MG63 (cell line): ENCODE results near the gene AGRN. TPM values are rescaled to one million over a fixed set of nuclear protein-coding genes. Genes with fewer than 3 reads are reported as not detected.
"Not testable (repeated sequence)": the region's sequence is repeated elsewhere in the genome, so short reads cannot be mapped to it uniquely, and the experiment has no call there.

ENCODE experiments used
- DNase-seq: peaks from one replicate; pipeline ENCODE4 v3.0.0-alpha.2; 2020
- H3K27me3 ChIP-seq: fragments of 250-450 bp; sonication (Bioruptor Pico); 2 replicates; pipeline ENCODE4 v1.5.1; 2020; ENCODE audit warnings: mild to moderate bottlenecking, moderate library complexity
- H3K36me3 ChIP-seq: fragments of 250-450 bp; sonication (Bioruptor Pico); 2 replicates; pipeline ENCODE4 v1.5.1; 2020; ENCODE audit warnings: mild to moderate bottlenecking, moderate library complexity
- H3K4me3 ChIP-seq: fragments of 250-450 bp; sonication (Bioruptor Pico); 2 replicates; pipeline ENCODE4 v1.5.1; 2020; ENCODE audit warnings: mild to moderate bottlenecking, moderate library complexity
- H3K9me3 ChIP-seq: fragments of 250-450 bp; sonication (Bioruptor Pico); 2 replicates; pipeline ENCODE4 v1.5.1; 2020; ENCODE audit warnings: mild to moderate bottlenecking, moderate library complexity
- total RNA-seq: library from RNA; depleted of rRNA; stranded (reverse); fragments of >200 nt; shearing (Covaris generic); gene quantifications from 2 replicates; pipeline ENCODE4 v1.2.3, GENCODE V29; 2014; ENCODE audit warnings: low replicate concordance; rRNA removed

The AGRN gene
- 38.0 and 70.2 TPM in 2 replicates for total RNA-seq

DNA sequence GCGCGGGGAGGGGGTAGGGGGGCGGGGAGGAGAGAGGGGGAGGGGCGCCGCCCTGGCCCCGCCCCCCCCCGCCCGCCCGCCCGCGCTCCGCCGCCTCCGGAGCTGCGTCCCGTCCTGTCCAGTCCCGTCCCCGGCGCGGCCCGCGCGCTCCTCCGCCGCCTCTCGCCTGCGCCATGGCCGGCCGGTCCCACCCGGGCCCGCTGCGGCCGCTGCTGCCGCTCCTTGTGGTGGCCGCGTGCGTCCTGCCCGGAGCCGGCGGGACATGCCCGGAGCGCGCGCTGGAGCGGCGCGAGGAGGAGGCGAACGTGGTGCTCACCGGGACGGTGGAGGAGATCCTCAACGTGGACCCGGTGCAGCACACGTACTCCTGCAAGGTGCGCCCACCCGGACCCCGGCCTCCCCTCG lies at the start of gene AGRN:
Gene AGRN (plus strand): TSS at position 121 of the 405 bp plus-strand sequence. CDS start 53 bp downstream, at position 174.
- H3K4me3 ChIP-seq: peak within 1 kb of the TSS; percentile 56
- DNase-seq: peak; percentile 39
- H3K9me3 ChIP-seq: no peaks in the 10 kb centered on the region
- H3K36me3 ChIP-seq: peaks cover 11% of the 10 kb centered on the region
- H3K27me3 ChIP-seq: no peaks in the 10 kb centered on the region

DNA sequence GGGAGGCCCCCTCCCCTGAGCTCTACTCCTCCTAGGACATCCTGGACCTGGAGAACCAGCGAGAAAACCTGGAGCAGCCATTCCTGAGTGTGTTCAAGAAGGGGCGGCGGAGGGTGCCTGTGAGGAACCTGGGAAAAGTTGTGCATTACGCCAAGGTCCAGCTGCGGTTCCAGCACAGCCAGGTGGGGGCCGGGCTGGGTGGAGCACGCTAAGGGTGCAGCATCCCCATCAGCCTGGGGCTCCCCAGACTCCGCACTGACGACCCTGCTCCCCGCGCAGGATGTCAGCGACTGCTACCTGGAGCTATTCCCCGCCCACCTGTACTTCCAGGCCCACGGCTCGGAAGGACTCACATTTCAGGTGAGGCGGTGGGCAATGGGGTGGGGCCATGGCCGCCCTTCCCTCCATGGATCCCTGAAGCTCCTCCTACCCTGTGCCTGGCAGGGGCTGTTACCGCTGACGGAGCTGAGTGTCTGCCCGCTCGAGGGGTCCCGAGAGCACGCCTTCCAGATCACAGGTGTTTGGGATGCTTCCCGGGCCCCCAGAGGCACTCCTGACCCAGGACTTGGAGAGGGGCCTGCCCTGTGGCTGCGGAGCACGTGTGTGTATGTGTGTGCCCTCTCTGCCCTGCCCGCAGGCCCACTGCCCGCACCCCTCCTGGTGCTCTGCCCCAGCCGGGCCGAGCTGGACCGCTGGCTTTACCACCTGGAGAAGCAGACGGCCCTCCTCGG lies 49.5 kb upstream of the AGRN start:
- Histone ChIP-seq H3K9me3 (no peaks in the 10 kb centered on the region), H3K36me3 (no peaks in the 10 kb centered on the region; the same call in 1 of the 2 replicates), H3K4me3 (no peak overlapping the region), H3K27me3 (no peaks in the 10 kb centered on the region)
- DNase-seq: no peak

DNA sequence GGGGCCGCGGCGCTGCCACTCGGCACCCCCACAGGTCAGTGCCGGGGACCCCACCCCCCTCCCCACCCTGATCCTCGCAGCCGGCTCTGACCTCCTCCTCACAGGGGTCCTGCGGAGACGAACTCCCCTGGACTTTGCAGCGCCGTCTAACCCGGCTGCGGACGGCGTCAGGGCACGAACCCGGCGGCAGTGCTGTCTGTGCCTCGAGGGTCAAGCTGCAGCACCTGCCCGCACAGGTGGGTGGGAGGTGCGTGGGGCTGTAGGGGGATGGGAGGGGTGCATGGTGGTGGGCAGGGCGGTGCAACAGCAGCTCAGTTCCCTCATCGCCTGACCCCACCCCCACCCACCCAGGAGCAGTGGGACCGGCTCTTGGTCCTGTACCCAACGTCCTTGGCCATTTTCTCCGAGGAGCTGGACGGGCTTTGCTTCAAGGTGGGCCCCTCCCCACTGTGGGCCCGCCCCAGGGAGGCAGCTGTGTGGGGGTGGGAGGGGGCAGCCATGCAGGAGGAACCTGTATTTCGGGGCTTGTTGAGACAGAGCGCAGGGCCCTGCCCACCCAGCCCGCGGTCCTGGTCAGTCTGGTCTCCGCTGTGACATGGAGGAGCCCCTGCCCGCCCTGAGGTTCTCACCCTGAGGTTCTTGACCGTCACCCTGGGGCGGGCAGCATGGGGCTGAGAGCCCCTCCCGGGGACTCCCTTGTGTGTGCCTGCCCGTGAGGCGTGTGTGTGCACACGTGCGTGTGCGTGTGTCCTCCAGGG lies 48.8 kb upstream of the AGRN start:
- H3K27me3 ChIP-seq: no peaks in the 10 kb centered on the region
- H3K4me3 ChIP-seq: no peak overlapping the region
- no peaks in the 10 kb centered on the region for H3K36me3 ChIP-seq
- no peak for DNase-seq
- no peaks in the 10 kb centered on the region for H3K9me3 ChIP-seq

DNA sequence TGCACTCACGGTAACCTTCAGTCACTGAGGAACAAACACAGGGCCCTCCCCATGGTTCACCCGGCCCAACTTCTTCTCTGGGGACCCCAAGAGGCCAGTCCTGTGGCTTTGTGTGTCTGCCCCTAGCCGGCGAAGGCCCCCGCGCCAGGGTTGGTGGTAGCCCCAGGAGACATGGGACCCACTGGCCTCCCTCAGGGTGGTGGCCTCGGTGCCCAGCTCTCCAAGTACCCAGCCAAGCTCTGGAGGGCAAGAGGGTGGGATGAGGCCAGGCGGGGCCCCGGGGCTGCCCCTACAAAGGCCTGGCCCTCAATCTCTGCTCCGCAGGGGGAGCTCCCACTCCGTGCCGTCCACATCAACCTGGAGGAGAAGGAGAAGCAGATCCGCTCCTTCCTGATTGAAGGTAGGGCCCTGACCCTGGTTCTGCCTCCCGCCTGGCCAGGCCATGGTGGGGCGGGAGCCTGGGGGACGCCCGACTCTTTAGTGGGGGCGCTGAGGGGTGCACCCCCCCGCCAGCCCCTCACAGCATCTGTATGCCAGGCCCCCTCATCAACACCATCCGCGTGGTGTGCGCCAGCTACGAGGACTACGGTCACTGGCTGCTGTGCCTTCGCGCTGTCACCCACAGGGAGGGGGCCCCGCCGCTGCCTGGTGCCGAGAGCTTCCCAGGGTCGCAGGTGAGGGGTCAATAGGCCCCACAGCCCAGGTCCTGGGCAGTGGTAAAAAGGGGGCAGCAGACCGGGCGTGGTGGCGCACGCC lies 48.0 kb upstream of the AGRN start:
- H3K9me3 ChIP-seq: no peaks in the 10 kb centered on the region
- DNase-seq: no peak
- H3K36me3 ChIP-seq: no peaks in the 10 kb centered on the region
- no peak overlapping the region for H3K4me3 ChIP-seq
- H3K27me3 ChIP-seq: no peaks in the 10 kb centered on the region

DNA sequence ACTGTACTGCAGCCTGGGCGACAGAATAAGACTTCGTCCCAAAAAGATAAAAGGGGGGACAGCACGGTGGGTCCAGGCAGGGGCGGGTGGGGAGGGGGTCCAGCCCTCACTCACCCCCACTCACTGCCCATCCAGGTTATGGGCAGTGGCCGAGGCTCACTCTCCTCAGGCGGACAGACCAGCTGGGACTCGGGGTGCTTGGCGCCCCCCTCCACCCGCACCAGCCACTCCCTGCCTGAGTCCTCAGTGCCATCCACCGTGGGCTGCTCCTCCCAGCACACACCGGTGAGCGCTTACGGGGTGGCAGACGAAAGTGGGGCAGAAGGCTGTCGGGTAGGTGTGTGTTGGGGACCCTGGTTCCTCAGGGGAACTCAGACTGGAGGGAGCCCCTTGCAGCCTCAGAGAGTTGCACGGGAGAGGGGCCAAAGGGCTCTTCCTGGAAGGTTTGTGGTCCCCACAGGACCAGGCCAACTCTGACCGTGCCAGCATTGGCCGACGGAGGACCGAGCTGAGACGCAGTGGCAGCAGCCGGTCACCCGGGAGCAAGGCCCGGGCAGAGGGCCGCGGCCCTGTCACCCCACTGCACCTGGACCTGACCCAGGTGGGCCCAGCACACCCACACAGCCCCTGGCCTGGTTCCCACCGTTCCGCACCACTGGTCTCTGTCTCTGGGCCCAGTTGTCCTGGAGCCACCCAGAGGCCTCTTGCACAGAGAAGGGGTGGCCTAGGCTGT lies 47.0 kb upstream of the AGRN start:
- DNase-seq: no peak

DNA sequence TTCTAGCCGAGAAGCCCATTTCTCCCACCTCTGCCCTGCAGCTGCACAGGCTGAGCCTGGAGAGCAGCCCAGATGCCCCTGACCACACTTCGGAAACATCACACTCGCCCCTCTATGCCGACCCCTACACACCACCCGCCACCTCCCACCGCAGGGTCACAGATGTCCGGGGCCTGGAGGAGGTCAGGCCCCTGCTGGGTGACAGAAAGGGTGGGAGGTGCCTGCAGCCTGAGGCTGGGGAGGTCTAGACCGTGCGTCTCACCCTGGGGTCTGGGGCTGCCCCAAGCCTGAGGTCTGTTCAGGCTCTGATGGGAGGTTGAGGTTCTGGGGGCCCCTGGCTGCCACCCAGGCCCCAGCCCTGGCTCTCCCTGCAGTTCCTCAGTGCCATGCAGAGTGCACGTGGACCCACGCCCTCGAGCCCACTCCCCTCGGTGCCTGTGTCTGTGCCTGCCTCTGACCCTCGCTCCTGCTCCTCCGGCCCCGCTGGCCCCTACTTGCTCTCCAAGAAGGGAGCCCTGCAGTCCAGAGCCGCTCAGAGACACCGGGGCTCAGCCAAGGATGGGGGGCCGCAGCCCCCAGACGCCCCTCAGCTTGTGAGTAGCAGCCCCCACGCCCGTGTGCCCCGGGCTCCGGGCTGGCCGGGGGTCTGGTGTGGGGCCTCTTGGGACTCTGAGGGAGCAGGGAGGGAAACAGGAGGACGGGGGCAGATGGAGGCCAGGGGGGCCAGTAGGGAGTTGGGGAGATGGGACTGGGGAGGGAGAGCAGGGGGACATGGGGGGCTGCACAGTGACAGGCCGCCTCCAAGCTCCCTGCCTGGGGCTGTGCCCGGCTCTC lies 46.2 kb upstream of the AGRN start:
- no peaks in the 10 kb centered on the region for H3K9me3 ChIP-seq
- H3K4me3 ChIP-seq: no peak overlapping the region
- H3K36me3 ChIP-seq: no peaks in the 10 kb centered on the region
- DNase-seq: no peak
- H3K27me3 ChIP-seq: no peaks in the 10 kb centered on the region

More for the DNA sequence above, 47.0 kb upstream of the AGRN start:
- no peak overlapping the region for H3K4me3 ChIP-seq
- H3K27me3 ChIP-seq: no peaks in the 10 kb centered on the region
- no peaks in the 10 kb centered on the region for H3K36me3 ChIP-seq
- no peaks in the 10 kb centered on the region for H3K9me3 ChIP-seq

DNA sequence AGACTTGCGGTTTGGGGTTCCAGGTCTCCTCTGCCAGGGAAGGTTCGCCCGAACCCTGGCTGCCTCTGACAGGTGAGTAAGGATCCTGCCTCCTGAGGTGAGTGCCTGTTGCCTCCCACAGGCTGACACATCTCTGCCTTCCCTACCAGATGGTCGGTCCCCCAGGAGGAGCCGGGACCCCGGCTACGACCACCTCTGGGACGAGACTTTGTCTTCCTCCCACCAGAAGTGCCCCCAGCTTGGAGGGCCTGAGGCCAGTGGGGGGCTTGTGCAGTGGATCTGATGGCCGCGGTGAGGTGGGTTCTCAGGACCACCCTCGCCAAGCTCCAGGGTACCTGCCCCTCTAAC lies 45.7 kb upstream of the AGRN start:
- Histone ChIP-seq H3K36me3 (no peaks in the 10 kb centered on the region), H3K9me3 (no peaks in the 10 kb centered on the region), H3K27me3 (no peaks in the 10 kb centered on the region), H3K4me3 (no peak overlapping the region)
- no peak for DNase-seq

DNA sequence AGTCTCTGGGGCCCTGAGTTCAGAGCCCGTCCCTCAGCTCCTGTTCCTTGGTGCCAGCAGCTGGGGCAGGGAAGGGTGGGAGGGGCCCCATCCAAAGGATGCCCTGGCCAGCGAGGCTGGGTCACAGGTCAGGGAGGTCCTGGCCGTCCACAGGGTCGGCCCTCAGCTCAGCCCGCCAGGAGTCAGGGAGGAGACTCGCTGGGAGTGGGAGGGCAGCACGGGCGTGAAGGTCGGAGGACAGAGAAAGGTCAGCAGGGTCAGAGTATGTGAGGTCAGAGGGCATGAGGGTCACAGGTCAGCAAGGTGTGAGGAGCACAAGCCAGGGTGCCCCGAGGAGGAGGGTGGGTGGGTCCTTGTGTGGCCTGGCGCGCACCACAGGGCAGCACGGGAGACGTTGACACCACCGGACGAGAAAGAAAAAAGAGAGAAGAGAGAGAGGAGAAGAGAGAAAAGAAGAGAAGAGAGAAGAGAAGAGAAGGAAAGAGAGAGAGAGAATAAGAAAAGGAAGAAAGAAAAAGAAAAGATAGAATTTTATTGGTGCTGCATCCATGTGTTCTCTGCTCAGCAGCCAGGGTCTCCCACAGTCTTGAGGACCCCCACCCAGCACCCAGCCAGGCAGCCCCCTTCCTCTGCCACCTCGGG lies 45.1 kb upstream of the AGRN start:
- H3K9me3 ChIP-seq: no peaks in the 10 kb centered on the region
- H3K27me3 ChIP-seq: no peaks in the 10 kb centered on the region
- H3K36me3 ChIP-seq: no peaks in the 10 kb centered on the region
- no peak overlapping the region for H3K4me3 ChIP-seq
- no peak for DNase-seq

DNA sequence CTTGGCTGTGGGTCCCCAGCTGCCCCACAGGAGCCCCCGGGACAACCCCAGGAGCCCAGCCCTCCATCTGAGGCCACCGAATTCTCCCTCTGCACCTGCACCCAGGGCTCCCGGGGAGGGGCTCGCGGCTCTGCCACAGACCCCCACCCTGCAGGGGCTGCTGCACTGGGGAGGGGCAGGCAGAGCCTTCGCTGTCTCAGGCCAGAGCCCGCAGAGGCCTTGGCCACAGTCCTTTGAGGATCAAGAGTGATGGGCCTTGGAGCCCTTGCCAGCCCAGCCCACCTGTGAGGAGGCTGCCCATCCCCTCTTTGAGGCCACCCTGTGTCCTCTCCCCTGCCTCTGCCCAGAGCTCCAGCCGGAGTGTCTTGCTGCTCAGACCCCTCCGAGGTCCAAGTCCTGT lies 44.6 kb upstream of the AGRN start:
- DNase-seq: no peak
- Histone ChIP-seq H3K27me3 (no peaks in the 10 kb centered on the region), H3K9me3 (no peaks in the 10 kb centered on the region), H3K36me3 (no peaks in the 10 kb centered on the region), H3K4me3 (no peak overlapping the region; the same call in 1 of the 2 replicates)

DNA sequence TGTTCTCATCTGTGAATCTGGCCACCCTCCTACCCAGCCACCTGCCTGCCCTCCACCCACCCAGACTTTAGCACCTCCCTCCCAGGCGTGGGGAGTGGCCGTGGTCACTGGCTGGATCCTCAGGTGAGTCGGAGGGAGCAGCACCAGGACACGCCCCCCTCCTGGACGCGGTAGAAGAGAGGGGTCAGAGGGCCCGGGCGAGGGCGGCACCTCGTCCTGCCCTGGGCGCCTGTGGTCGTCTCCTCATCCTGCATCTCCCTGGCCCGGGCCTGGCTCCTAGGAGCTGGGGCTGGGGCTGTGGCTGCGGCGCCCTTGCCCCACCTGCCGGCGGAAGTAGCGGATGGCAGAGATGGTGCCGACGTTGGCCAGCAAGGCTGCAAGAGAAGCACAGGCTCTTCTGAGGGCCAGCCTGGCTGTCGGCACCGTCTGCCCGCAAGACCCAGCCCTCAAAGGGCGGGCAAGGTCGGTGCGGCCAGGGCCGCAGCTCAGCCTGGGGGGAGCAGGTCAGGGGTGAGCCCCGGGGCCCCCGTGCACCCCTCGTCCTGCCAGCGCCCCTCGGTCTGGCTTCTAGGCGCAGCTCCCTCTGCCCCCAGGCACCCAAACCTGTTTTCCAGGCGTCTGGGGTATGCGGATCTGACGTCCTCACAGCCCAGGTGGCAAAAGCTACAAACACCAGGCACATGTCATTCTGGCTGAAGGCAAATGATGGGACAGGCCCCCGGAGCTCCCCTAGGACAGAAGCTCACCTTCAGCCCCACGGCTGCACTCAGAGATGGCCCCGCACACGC lies 43.8 kb upstream of the AGRN start:
- peak overlapping the region; percentile 48 for H3K4me3 ChIP-seq

DNA sequence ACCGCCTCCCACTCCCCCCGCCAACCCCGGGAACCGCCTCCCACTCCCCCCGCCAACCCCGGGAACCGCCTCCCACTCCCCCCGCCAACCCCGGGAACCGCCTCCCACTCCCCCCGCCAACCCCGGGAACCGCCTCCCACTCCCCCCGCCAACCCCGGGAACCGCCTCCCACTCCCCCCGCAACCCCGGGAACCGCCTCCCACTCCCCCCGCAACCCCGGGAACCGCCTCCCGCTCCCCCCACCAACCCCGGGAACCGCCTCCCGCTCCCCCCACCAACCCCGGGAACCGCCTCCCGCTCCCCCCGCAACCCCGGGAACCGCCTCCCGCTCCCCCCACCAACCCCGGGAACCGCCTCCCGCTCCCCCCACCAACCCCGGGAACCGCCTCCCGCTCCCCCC lies 43.1 kb upstream of the AGRN start:
- H3K4me3 ChIP-seq, H3K9me3 ChIP-seq, H3K27me3 ChIP-seq, H3K36me3 ChIP-seq: not testable (repeated sequence)
- DNase-seq: peak; percentile 42

More for the DNA sequence above, 43.8 kb upstream of the AGRN start:
- Histone ChIP-seq H3K27me3 (no peaks in the 10 kb centered on the region), H3K9me3 (no peaks in the 10 kb centered on the region), H3K36me3 (no peaks in the 10 kb centered on the region)
- DNase-seq: peak; percentile 79

DNA sequence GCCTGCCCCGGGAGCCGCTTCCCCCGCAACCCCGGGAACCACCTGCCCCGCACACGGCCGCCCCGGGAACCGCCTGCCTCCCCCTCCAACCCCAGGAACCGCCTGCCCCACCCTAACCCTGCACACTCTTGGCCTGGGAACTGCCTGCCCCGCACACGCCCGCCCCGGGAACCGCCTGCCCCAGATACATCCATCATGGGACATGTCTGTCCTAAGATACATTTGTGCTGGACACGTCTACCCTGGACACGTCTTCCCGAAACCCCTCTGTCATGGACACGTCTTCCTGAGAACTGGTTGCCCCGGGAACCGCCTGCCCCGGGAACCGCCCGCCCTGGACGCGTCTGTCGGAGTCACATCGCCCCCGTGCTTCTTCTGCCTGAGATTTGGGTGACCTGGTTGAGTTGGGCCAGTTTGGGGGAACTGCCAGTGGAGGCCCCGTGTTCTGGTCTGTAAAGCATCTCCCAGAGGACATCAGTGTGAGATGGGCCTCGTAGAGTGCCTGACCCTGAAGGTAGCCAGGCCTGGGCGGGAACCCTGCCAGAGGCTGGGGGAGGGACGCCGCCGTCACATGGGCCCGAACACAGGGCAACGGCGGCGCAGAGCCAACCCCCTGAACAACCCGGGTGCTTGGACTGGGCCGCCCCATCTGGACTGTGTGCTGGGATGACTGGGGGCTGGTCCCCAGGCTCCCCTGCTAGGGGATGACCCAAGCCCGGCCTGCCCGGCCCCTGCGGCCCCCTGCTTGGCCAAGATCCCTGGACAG lies 41.7 kb upstream of the AGRN start:
- Histone ChIP-seq H3K4me3 (no peak overlapping the region), H3K9me3 (no peaks in the 10 kb centered on the region), H3K27me3 (no peaks in the 10 kb centered on the region), H3K36me3 (no peaks in the 10 kb centered on the region)
- peak; percentile 22 for DNase-seq

DNA sequence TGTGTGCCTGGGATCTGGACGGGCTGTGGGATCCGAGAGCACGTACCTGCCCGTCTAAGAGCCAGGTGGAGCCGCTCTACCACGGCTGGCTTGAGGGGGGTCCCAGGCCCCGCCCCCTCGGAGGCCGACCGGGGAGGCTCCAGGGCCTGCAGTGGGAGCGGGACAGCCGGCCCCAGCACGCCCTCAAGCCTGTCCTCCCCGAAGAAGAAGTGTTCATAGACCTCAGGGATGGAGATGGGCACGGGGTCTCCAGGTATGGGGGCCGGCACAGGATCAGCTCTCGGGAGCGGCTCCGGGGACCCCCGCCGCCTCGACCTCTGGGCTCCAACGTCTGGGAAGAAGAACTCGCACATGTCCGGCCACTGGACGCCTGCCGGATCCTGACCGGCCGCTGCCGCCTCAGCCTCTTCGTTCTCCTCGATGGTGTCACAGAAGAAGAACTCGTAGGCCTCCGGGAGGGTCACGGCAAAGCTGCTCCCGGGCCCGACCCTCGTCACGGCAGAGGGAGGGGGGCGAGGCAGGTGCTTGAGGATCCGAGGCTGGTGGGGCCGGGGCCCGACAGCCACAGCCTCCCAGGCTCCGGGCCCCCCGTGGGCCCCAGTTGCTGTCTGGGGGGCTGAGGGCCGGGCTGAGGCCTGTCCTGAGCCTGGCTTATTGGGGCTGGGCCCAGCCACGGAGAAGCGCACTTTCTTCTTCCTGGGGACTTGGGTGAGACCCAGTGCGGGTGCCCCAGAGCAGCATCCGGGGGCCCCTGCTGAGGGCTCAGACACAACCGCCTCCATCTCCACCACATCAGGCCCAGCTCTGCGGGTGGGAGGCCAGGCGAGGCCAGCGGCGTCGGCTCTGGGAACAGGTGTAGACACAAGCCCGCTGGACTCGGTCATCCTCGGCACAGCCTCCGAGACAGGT lies 40.8 kb upstream of the AGRN start:
- no peak for DNase-seq
- Histone ChIP-seq H3K4me3 (no peak overlapping the region), H3K27me3 (no peaks in the 10 kb centered on the region), H3K9me3 (no peaks in the 10 kb centered on the region), H3K36me3 (no peaks in the 10 kb centered on the region)
